Kidney glomerular epithelial cell (primary cell): ENCODE data around the gene GAGE12C.
"Not testable (repeated sequence)": the region's sequence is repeated elsewhere in the genome, so short reads cannot be mapped to it uniquely, and the experiment has no call there.

Experiments used
- DNase-seq: peaks from one replicate; lab custom pipeline; 2025; lab: John Stamatoyannopoulos, UW

The GAGE12C gene, protein sequence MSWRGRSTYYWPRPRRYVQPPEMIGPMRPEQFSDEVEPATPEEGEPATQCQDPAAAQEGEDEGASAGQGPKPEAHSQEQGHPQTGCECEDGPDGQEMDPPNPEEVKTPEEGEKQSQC

DNA sequence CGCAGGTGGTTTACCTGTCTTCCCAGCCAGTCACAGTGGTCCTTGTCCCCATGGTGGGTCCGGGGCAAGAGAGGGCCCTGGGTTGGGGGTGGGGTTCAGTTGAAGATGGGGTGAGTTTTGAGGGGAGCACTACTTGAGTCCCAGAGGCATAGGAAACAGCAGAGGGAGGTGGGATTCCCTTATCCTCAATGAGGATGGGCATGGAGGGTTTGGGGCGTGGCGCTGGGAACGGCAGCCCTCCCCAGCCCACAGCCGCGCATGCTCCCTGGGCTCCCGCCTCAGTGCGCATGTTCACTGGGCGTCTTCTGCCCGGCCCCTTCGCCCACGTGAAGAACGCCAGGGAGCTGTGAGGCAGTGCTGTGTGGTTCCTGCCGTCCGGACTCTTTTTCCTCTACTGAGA lies at the start of gene GAGE12C:
TSS of gene GAGE12C (plus strand) at position 301 of the 400 bp plus-strand sequence. CDS start 1,155 bp downstream, outside the sequence.
- DNase-seq, result not testable (repeated sequence)

DNA sequence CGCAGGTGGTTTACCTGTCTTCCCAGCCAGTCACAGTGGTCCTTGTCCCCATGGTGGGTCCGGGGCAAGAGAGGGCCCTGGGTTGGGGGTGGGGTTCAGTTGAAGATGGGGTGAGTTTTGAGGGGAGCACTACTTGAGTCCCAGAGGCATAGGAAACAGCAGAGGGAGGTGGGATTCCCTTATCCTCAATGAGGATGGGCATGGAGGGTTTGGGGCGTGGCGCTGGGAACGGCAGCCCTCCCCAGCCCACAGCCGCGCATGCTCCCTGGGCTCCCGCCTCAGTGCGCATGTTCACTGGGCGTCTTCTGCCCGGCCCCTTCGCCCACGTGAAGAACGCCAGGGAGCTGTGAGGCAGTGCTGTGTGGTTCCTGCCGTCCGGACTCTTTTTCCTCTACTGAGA lies 9.5 kb downstream of the GAGE12C start, which contains the start of gene GAGE12D:
TSS of gene GAGE12D (plus strand) at position 301 of the 400 bp plus-strand sequence. CDS start 1,155 bp downstream, outside the sequence.
- not testable (repeated sequence) for DNase-seq

DNA sequence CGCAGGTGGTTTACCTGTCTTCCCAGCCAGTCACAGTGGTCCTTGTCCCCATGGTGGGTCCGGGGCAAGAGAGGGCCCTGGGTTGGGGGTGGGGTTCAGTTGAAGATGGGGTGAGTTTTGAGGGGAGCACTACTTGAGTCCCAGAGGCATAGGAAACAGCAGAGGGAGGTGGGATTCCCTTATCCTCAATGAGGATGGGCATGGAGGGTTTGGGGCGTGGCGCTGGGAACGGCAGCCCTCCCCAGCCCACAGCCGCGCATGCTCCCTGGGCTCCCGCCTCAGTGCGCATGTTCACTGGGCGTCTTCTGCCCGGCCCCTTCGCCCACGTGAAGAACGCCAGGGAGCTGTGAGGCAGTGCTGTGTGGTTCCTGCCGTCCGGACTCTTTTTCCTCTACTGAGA lies 19.0 kb downstream of the GAGE12C start, which contains the start of gene GAGE12E:
TSS of gene GAGE12E (plus strand) at position 301 of the 400 bp plus-strand sequence. CDS start 1,155 bp downstream, outside the sequence.
- not testable (repeated sequence) for DNase-seq

DNA sequence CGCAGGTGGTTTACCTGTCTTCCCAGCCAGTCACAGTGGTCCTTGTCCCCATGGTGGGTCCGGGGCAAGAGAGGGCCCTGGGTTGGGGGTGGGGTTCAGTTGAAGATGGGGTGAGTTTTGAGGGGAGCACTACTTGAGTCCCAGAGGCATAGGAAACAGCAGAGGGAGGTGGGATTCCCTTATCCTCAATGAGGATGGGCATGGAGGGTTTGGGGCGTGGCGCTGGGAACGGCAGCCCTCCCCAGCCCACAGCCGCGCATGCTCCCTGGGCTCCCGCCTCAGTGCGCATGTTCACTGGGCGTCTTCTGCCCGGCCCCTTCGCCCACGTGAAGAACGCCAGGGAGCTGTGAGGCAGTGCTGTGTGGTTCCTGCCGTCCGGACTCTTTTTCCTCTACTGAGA lies 28.6 kb downstream of the GAGE12C start, which contains the start of gene GAGE12F:
TSS of gene GAGE12F (plus strand) at position 301 of the 400 bp plus-strand sequence. CDS start 1,155 bp downstream, outside the sequence.
- not testable (repeated sequence) for DNase-seq

DNA sequence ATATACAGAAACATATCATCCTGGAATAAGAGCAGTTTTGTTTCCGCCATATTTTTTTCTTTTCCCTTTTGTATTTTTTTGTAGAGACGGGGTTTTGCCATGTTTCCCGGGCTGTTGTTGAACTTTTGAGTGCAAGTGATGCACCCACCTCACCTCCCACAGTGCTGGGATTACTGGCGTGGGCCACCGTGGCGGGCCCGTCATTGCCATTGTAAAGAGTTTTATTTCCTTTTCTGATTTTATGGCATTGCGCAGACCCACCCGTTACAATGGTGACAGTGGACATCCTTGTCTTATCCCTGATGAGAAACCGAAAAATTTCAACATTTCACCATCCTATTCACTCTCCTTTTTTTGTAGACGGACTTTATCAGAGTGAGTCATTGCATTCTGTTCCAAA lies 36.8 kb downstream of the GAGE12C start:
- DNase-seq, result not testable (repeated sequence)

DNA sequence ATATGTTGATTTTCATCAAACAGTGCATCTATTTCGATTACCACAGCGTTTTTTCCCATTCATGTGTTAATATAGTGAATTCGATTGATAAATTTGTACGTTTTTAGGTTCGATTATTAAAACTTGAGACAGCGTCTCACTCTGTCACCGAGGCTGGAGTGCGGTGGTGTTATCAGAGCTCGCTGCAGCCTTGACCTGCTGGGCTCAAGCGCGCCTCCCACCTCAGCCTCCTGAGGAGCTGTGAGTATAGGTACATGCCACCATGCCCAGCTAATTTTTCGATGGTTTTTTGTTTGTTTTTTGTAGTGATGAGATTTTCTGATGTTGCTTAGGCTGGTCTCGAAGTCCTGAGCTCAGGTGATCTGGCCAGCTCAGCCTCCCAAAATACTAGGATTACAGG lies 37.2 kb downstream of the GAGE12C start:
- not testable (repeated sequence) for DNase-seq

DNA sequence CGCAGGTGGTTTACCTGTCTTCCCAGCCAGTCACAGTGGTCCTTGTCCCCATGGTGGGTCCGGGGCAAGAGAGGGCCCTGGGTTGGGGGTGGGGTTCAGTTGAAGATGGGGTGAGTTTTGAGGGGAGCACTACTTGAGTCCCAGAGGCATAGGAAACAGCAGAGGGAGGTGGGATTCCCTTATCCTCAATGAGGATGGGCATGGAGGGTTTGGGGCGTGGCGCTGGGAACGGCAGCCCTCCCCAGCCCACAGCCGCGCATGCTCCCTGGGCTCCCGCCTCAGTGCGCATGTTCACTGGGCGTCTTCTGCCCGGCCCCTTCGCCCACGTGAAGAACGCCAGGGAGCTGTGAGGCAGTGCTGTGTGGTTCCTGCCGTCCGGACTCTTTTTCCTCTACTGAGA lies 38.1 kb downstream of the GAGE12C start, which contains the start of gene GAGE12G:
TSS of gene GAGE12G (plus strand) at position 301 of the 400 bp plus-strand sequence. CDS start 1,155 bp downstream, outside the sequence.
- not testable (repeated sequence) for DNase-seq

DNA sequence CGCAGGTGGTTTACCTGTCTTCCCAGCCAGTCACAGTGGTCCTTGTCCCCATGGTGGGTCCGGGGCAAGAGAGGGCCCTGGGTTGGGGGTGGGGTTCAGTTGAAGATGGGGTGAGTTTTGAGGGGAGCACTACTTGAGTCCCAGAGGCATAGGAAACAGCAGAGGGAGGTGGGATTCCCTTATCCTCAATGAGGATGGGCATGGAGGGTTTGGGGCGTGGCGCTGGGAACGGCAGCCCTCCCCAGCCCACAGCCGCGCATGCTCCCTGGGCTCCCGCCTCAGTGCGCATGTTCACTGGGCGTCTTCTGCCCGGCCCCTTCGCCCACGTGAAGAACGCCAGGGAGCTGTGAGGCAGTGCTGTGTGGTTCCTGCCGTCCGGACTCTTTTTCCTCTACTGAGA lies 47.7 kb downstream of the GAGE12C start, which contains the start of gene GAGE12H:
TSS of gene GAGE12H (plus strand) at position 301 of the 400 bp plus-strand sequence. CDS start 1,155 bp downstream, outside the sequence.
- DNase-seq, result not testable (repeated sequence)
